Gastroesophageal sphincter (tissue), 3 donors: ENCODE data around the gene CSMD2.

Experiments
- EP300 ChIP-seq: sonication (generic); formaldehyde crosslinking; IDR thresholded peaks from one replicate; pipeline ENCODE4 v1.6.1; 2017; ENCODE audit warnings: antibody characterized with exemption, mild to moderate bottlenecking
- POLR2A ChIP-seq, 2 donors: fragments of 450-650 bp; IDR thresholded peaks; one replicate each; pipeline ENCODE4 v1.6.1; 2017; ENCODE audit warnings: antibody characterized with exemption in 2 of 2, mild to moderate bottlenecking in 2 of 2, moderate library complexity in 1 of 2
- POLR2AphosphoS5 ChIP-seq: sonication (generic); formaldehyde crosslinking; IDR thresholded peaks from one replicate; pipeline ENCODE4 v1.6.1; 2017; ENCODE audit warnings: antibody characterized with exemption
- TF ChIP-seq, protein P1 (sequence below), 4 experiments: fragments of 200-600 bp in 2 of 4; fragments of 450-650 bp in 2 of 4; sonication (generic) in 1 of 4; IDR thresholded peaks; one replicate each; pipeline ENCODE4 v1.5.1; 2017 to 2019; ENCODE audit warnings: antibody characterized with exemption in 4 of 4, mild to moderate bottlenecking in 2 of 4, moderate library complexity in 2 of 4

DNA sequence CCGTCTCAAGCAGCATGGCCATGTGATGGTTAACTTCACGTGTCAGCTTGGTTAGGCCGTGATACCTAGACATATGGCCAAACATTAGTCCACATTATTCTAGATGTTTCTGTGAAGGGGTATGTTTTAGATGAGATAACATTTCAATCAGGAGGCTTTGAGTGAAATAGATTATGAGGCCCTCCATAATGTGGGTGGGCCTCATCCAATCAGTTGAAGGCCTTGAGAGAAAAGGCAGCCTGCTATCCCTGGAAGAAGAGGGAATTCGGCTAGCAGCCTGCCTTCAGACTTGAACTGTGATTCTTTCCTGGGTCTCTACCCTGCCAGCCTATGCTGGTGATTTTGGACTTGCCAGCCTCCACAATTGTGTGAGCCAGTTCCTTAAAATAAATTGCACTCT, 602.5 kb downstream of the CSMD2 start:
- TF ChIP-seq POLR2A (IDR thresholded peaks at IDR 0.05) (no peak), EP300 (no peak), POLR2AphosphoS5 (no peak)
- TF ChIP-seq, protein P1, sequence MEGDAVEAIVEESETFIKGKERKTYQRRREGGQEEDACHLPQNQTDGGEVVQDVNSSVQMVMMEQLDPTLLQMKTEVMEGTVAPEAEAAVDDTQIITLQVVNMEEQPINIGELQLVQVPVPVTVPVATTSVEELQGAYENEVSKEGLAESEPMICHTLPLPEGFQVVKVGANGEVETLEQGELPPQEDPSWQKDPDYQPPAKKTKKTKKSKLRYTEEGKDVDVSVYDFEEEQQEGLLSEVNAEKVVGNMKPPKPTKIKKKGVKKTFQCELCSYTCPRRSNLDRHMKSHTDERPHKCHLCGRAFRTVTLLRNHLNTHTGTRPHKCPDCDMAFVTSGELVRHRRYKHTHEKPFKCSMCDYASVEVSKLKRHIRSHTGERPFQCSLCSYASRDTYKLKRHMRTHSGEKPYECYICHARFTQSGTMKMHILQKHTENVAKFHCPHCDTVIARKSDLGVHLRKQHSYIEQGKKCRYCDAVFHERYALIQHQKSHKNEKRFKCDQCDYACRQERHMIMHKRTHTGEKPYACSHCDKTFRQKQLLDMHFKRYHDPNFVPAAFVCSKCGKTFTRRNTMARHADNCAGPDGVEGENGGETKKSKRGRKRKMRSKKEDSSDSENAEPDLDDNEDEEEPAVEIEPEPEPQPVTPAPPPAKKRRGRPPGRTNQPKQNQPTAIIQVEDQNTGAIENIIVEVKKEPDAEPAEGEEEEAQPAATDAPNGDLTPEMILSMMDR (IDR thresholded peaks at IDR 0.05) = no peak
